ENCODE measurements around the gene RHOF.

The RHOF gene

GRCh38 chr12:121793440-121793837 lies at the start of gene RHOF:
TSS of gene RHOF (minus strand) at chr12:121793688. CDS start at chr12:121793633, 55 bp downstream.
- no peak for DNase-seq (ENCODE audit: low read depth, low spot score)

GRCh38 chr12:121839993-121840761 lies 46.7 kb upstream of the RHOF start:
- DNase-seq (ENCODE audit: low read depth, low spot score) = no peak

- DNase-seq (ENCODE audit: low read depth, low spot score) = peak; percentile 90
Observed at GRCh38 chr12:121839106-121839992, 45.9 kb upstream of the RHOF start.

- no peak for DNase-seq (ENCODE audit: low read depth, low spot score)
Observed at GRCh38 chr12:121838126-121838525, 44.6 kb upstream of the RHOF start.

- DNase-seq (ENCODE audit: low read depth, low spot score) = no peak
Observed at GRCh38 chr12:121837680-121838079, 44.2 kb upstream of the RHOF start.

GRCh38 chr12:121831571-121832245 lies 38.2 kb upstream of the RHOF start:
- no peak for DNase-seq (ENCODE audit: low read depth, low spot score)

GRCh38 chr12:121830588-121831265 lies 37.2 kb upstream of the RHOF start:
- DNase-seq (ENCODE audit: low read depth, low spot score) = no peak

GRCh38 chr12:121830134-121830533 lies 36.6 kb upstream of the RHOF start:
- no peak for DNase-seq (ENCODE audit: low read depth, low spot score)

GRCh38 chr12:121829250-121829918 lies 35.9 kb upstream of the RHOF start:
- DNase-seq (ENCODE audit: low read depth, low spot score) = no peak

GRCh38 chr12:121828826-121829225 lies 35.3 kb upstream of the RHOF start:
- no peak for DNase-seq (ENCODE audit: low read depth, low spot score)

GRCh38 chr12:121828306-121828705 lies 34.8 kb upstream of the RHOF start:
- no peak for DNase-seq (ENCODE audit: low read depth, low spot score)

- no peak for DNase-seq (ENCODE audit: low read depth, low spot score)
Observed at GRCh38 chr12:121827351-121828099, 34.0 kb upstream of the RHOF start.

- DNase-seq (ENCODE audit: low read depth, low spot score) = no peak
Observed at GRCh38 chr12:121826318-121827150, 33.0 kb upstream of the RHOF start.

GRCh38 chr12:121825041-121825523 lies 31.6 kb upstream of the RHOF start:
- DNase-seq (ENCODE audit: low read depth, low spot score) = no peak

- no peak for DNase-seq (ENCODE audit: low read depth, low spot score)
Observed at GRCh38 chr12:121823727-121824115, 30.2 kb upstream of the RHOF start.

- no peak for DNase-seq (ENCODE audit: low read depth, low spot score)
Observed at GRCh38 chr12:121823101-121823726, 29.7 kb upstream of the RHOF start.

- no peak for DNase-seq (ENCODE audit: low read depth, low spot score)
Observed at GRCh38 chr12:121822393-121823100, 29.1 kb upstream of the RHOF start.

- DNase-seq (ENCODE audit: low read depth, low spot score) = no peak
Observed at GRCh38 chr12:121820056-121820455, 26.6 kb upstream of the RHOF start.
